HepG2 (cell line): ENCODE data around the gene RBCK1. TPM values are rescaled to one million over a fixed set of nuclear protein-coding genes. Genes with fewer than 3 reads are reported as not detected.

Experiments used
- FOXK2 ChIP-seq: fragments of 450-650 bp; IDR thresholded peaks from 2 replicates; pipeline ENCODE4 v1.6.1; 2016
- HNRNPK ChIP-seq: fragments of 200-400 bp; formaldehyde crosslinking; IDR thresholded peaks from 2 replicates; pipeline ENCODE4 v1.6.1; 2018; ENCODE audit warnings: low read length, low read depth, moderate library complexity, mild to moderate bottlenecking; ENCODE audit not compliant: poor library complexity, severe bottlenecking
- KDM3A ChIP-seq: IDR thresholded peaks from 2 replicates; pipeline ENCODE4 v1.6.1; 2018; ENCODE audit warnings: low read depth, missing compliant biosample characterization
- PAX8 ChIP-seq: sonication (generic); formaldehyde crosslinking; IDR thresholded peaks from 2 replicates; pipeline ENCODE4 v1.8.0; 2022; ENCODE audit warnings: mild to moderate bottlenecking, missing genetic modification reagents, borderline replicate concordance
- PHB2 ChIP-seq: fragments of 450-650 bp; IDR thresholded peaks from 2 replicates; pipeline ENCODE4 v1.6.1; 2018; ENCODE audit not compliant: partially characterized antibody
- SOX6 ChIP-seq, 2 experiments: fragments of 450-650 bp in 1 of 2; sonication (generic) in 1 of 2; formaldehyde crosslinking in 1 of 2; IDR thresholded peaks; 2 replicates each; pipeline versions ENCODE4 v1.4.0 to v1.6.1; 2017 to 2020; ENCODE audit warnings: antibody characterized with exemption in 1 of 2, mild to moderate bottlenecking in 1 of 2, missing genetic modification reagents in 1 of 2
- THAP9 ChIP-seq: sonication (generic); formaldehyde crosslinking; IDR thresholded peaks from 2 replicates; pipeline ENCODE4; 2020; ENCODE audit warnings: missing genetic modification reagents, mild to moderate bottlenecking, borderline replicate concordance
- TOE1 ChIP-seq: sonication (generic); formaldehyde crosslinking; IDR thresholded peaks from 2 replicates; pipeline ENCODE4 v1.4.0; 2020; ENCODE audit warnings: mild to moderate bottlenecking, missing genetic modification reagents
- ZBTB37 ChIP-seq: sonication (generic); formaldehyde crosslinking; IDR thresholded peaks from 2 replicates; pipeline ENCODE4 v1.4.0; 2020; ENCODE audit warnings: mild to moderate bottlenecking, missing genetic modification reagents
- ZNF235 ChIP-seq: sonication (generic); formaldehyde crosslinking; IDR thresholded peaks from 2 replicates; pipeline ENCODE4 v1.8.1; 2023; ENCODE audit warnings: mild to moderate bottlenecking, missing genetic modification reagents, borderline replicate concordance
- ZNF337 ChIP-seq: sonication (generic); formaldehyde crosslinking; IDR thresholded peaks from 2 replicates; pipeline ENCODE4 v1.5.1; 2020; ENCODE audit warnings: missing genetic modification reagents, low read depth, mild to moderate bottlenecking, borderline replicate concordance
- ZNF543 ChIP-seq: sonication (generic); formaldehyde crosslinking; IDR thresholded peaks from 2 replicates; pipeline ENCODE4 v1.4.0; 2020; ENCODE audit warnings: mild to moderate bottlenecking, missing genetic modification reagents
- polyA plus RNA-seq, 8 experiments: library from polyadenylated mRNA; depleted of rRNA in 3 of 8; stranded (reverse) in 7 of 8; unstranded in 1 of 8; fragments of >200 nt; fragmentation: Illumina TruSeq in 4 of 8; extraction: Trizol in 4 of 8; gene quantifications; 2 replicates each; pipeline versions ENCODE4 v1.2.1 to v1.2.3, GENCODE V29; 2011 to 2016; ENCODE audit warnings: low read depth in 4 of 8, missing spikeins in 1 of 8, mixed read lengths in 1 of 8; ENCODE audit not compliant: insufficient read depth in 1 of 8
- total RNA-seq, 5 experiments: library from RNA; depleted of rRNA; stranded (reverse); fragments of >200 nt; fragmentation: Illumina TruSeq; extraction: Trizol; gene quantifications; 2 replicates each; pipeline ENCODE4 v1.2.3, GENCODE V29; 2016; ENCODE audit warnings: low read depth in 1 of 5
- TF ChIP-seq, protein P1 (sequence below), 2 experiments: sonication (generic) in 1 of 2; formaldehyde crosslinking in 1 of 2; IDR thresholded peaks; 2 replicates each; pipeline versions ENCODE4 v1.4.0 to v1.6.1; 2016 to 2020; ENCODE audit warnings: borderline replicate concordance in 1 of 2, low read depth in 1 of 2, mild to moderate bottlenecking in 1 of 2, missing genetic modification reagents in 1 of 2
- TF ChIP-seq, protein P2 (sequence below): sonication (generic); formaldehyde crosslinking; conservative IDR thresholded peaks from 2 replicates; pipeline ENCODE4 v1.8.0; 2022; ENCODE audit warnings: mild to moderate bottlenecking, moderate library complexity, missing genetic modification reagents

Gene RBCK1
- total and polyA plus RNA-seq, 2 of the 13 experiments (the other 11 are each of a cell fraction or from before 2014, with no cell fraction given) = 149 to 215 TPM

DNA sequence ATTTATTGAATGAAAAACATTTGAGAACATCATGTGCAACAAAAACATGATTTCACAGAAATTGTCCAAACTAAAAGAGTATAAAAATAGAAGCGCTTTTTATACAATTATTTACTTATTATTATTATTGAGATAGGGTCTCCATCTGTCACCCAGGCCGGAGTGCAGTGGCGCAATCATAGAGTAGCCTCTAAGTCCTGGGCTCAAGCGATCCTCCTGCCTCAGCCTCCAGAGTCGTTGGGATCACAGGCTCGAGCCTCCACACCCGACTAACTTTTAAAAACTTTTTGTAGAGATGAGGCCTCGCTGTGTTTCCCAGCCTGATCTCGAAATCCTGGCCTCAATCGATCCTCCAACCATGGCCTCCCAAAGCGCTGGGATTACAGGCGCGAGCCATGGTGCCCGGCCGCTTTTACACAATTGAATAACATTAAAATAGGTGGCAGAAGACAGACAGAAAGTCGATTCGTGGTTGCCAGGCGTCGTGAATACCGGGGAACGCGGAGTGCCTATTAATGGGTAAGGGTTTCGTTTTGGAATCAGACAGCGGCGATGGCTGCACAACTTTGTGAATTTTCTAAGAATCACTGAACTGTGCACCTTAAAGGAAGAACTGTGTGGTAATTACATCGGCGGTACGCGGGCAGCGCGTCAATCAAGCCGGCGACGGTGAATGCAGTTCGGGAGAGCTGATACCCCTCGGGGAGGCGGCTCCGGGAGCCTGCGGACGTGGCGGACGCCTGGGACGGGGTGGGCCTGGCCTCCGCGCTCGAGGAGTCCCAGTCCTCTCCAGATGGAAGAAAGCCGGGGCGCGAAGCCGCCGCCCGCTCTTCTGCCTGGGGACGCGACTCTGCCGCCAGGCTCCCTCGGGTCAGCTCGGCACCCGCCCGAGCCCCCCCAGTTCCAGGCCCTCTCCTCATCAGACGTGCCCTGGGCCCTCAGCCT, 53.4 kb downstream of the RBCK1 start (continued):
- TF ChIP-seq ZBTB37 (CRISPR knock-in tag) (no peak), PHB2 (no peak), KDM3A (CRISPR knock-in tag) (peak; percentile 74; the same call in 1 of the 2 replicates), PAX8 (CRISPR knock-in tag) (no peak), FOXK2 (no peak), THAP9 (CRISPR knock-in tag) (peak; percentile 62; the same call in 1 of the 2 replicates), ZNF235 (CRISPR knock-in tag) (no peak), SOX6 (IDR thresholded peaks at IDR 0.05) (no peak), SOX6 (CRISPR knock-in tag; IDR thresholded peaks at IDR 0.05) (peak; percentile 55), HNRNPK (peak; percentile 57), ZNF337 (no peak; the same call in 1 of the 2 replicates), TOE1 (no peak), ZNF543 (0 out of 2 replicates have a peak, but pooled peaks have one; percentile 37)
- TF ChIP-seq, protein P1, sequence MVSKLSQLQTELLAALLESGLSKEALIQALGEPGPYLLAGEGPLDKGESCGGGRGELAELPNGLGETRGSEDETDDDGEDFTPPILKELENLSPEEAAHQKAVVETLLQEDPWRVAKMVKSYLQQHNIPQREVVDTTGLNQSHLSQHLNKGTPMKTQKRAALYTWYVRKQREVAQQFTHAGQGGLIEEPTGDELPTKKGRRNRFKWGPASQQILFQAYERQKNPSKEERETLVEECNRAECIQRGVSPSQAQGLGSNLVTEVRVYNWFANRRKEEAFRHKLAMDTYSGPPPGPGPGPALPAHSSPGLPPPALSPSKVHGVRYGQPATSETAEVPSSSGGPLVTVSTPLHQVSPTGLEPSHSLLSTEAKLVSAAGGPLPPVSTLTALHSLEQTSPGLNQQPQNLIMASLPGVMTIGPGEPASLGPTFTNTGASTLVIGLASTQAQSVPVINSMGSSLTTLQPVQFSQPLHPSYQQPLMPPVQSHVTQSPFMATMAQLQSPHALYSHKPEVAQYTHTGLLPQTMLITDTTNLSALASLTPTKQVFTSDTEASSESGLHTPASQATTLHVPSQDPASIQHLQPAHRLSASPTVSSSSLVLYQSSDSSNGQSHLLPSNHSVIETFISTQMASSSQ (IDR thresholded peaks at IDR 0.05; ENCODE audit: low read depth) = no peak
- TF ChIP-seq, protein P1 (CRISPR knock-in tag; IDR thresholded peaks at IDR 0.05; ENCODE audit: borderline replicate concordance) = no peak
- TF ChIP-seq, protein P2, sequence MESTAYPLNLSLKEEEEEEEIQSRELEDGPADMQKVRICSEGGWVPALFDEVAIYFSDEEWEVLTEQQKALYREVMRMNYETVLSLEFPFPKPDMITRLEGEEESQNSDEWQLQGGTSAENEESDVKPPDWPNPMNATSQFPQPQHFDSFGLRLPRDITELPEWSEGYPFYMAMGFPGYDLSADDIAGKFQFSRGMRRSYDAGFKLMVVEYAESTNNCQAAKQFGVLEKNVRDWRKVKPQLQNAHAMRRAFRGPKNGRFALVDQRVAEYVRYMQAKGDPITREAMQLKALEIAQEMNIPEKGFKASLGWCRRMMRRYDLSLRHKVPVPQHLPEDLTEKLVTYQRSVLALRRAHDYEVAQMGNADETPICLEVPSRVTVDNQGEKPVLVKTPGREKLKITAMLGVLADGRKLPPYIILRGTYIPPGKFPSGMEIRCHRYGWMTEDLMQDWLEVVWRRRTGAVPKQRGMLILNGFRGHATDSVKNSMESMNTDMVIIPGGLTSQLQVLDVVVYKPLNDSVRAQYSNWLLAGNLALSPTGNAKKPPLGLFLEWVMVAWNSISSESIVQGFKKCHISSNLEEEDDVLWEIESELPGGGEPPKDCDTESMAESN (CRISPR knock-in tag) = no peak
